ENCODE results near the gene PTPRR.

The PTPRR gene

DNA sequence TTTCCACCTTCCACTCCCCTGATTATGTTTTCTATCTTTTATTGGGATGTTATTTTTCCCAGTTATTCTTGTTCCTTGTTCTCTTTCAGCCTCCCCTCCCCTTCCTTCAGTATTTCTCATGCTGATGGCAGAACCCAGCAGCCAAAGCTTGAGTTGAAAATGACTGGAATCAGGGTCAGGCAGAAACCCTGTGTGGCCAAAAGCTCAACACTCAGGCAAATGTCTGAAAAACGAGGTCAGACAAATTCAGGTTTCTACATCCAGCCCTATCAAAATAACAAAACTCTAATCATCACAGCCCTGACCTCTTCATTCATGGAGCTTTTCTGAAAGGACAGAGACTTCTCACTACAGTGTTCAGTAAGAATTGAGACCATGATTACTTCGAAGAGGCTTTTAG, 134.6 kb downstream of the PTPRR start:
- no peak for DNase-seq

DNA sequence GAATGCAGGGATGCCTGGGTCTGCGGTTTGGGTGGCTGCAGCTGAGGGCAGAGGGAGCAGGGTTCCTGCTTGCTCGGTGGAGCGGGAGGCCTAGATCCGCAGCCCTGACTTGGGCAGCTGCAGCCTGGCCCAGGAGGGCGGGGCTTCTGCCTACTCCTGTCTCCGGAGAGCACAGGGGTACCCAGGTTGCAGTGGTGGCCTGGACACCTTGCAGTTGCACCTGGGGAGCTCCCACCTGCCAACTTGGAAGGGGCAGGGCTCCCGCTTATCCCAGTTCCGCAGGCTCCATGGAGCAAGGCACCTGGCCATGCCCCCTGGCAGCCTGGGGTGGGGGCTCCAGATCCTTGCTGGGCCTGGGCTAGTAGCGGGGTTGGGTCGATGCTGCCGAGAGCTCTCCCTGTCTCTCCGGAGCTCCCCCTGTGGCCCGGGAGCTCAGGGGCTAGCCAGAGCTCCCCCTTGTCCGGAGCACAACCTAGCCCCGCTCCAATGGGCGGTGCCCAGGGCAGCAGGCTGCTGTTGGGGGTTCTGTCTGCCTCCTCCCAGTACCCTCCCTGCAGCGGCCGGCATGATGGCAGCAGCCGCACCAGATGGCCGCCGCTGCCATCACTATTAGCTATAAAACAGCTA, 136.4 kb downstream of the PTPRR start:
- DNase-seq: no peak

DNA sequence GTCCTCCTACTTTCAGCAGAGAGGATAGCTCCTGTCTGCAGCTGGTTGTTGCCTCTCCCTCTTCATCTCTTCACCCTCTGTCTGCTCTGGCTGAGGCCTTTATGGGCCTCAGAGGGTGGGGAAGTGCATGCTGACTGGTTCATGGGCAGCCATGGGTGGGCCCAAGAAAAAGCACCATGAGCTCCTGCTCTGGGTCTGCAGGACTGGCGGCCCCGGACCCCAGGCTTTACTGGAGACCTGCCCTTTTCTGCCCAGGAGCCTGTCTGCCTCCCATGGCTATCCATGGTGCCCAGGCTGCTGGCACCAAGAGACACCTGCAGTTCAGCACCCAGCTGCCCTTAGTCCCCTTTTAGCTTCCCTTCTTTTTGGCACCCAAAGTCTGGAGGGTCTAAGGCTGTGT, 137.1 kb downstream of the PTPRR start:
- no peak for DNase-seq

DNA sequence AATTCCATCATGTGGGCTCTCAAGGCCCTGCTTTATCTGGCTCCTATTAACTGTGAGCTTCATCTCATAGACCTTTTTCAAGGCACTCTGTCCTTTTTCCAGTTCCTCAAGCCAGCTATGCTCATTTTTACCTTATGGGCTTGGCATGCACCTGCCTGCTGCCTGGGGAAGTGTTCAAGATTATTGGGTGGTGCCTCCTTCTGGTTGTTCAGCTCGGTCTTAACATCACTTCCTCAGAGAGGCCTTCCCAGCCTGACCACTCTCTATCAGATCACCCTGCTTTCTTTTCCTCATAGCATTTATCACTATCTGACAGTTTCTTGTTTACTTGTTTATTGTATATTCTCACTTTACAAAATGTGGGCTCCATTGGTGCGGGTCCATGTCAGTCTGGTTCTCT, 141.3 kb downstream of the PTPRR start:
- DNase-seq: no peak

DNA sequence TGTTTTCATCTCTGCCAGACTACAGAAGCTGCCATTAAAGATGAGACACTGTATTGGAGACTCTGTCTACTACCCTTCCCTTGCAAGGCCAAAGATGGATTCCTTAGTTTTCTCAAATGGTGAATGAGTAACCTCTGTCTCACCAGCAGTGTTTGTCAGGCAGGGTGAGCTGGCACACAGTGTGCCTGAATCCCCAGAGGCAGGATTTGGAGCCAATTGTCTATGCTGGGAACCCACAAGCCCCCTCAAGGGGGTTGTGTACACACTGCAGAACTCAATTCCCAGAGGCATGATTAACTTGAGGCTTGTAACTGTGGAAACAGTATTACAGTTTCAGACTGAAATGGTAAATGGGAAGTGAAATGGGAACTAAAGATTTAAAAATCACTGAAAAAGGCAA, 146.5 kb downstream of the PTPRR start:
- no peak for DNase-seq

DNA sequence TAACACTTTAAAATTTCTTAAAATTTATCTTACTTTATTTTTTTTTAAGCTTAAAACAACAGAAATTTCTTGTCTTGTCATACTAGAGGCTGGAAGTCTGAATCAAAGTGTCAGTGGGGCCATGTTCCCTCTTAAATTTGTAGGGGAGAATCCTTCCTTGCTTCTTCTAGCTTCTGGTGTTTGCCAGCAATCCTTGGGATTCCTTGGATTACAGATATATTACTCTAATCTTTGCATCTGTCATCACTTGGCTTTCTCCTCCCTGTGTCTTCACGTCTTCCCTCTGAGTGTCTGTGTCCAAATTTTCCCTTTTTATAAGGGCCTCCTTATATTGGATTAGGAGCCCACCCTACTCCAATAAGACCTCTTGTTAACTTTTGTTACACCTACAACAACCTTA, 147.7 kb downstream of the PTPRR start:
- no peak for DNase-seq

DNA sequence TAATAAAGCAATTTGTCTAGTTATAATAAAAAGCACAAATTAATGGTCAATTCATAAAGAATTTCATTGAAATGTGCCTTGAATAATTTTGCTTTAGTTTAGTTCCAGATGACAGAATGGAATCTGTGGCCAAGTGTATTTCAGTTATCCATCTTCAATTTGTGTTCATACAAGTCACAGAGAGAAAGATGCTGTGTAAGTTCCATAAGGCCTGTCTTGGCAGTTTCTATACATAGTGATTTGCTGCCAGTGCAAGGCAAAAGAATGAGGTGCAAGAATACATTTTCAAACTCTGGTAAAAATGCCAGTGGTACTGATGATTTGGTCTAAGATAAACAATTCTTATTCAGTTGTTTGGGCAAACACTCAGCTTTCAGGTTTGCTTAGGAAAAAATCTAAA, 149.0 kb downstream of the PTPRR start:
- DNase-seq: no peak

DNA sequence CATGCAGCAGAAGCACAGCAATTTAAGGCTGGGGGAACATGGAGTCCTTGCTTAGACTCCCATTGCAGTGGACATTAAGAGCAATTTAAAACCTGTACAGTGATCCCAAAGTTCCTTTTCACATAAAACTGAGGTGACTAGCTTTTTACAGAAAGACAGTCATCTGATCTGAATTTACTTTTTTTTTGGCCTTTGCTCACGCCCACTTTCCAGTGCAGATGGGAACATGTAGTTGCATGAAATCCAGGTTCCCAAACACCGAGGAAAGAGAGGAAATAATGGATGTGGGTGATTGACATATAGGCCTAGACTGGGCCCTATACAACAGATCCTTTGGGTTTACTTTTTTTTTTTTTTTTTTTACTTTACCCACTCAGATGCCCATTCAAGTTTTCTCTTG, 156.9 kb downstream of the PTPRR start:
- no peak for DNase-seq

DNA sequence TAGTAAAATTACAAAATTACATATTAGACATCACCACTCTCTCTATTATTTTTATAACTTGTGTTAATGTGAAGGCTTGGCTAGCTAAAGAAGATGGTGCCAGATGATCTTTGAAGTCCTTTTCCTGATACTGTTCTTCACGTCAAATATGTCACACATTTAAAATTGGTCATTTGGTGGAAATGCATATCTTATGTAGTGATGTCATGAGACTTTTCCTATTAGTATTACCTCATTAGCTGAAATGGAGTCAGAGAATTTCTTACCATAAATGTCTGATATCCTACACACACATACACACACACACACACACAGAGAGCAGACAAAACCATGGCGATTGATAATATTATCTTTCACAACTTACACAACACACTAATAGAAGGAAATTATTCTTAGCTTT, 158.5 kb downstream of the PTPRR start:
- no peak for DNase-seq

DNA sequence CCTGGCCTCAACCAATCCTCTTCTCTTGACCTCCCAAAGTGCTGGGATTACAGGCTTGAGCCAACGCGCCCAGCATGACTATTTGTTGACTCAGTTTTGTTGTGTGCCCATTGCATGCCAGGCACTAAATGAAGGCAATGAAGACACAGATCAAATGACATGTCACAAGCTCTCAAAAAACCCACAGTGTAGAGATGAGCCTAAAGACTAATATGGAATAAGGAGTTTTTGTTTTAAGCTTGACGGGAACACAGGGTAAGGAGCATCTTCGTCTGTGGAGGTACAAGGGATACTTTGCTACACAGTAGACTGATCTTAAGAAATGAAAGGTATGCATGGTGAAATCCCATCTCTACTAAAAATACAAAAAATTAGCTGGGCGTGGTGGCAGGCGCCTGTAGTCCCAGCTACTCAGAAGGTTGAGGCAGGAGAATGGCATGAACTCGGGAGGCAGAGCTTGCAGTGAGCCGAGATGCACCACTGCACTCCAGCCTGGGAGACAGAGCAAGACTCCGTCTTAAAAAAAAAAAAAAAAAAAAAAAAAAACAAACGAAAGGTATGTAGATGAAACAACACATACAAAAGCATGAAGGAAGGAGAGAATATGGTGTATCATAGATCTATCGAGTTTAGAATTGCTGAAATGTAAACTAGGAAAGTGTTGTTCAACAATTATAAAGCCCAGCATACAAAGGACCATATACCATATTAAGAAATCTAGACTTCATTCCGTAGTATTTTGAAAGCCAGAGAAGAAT, 161.2 kb downstream of the PTPRR start:
- DNase-seq: no peak

DNA sequence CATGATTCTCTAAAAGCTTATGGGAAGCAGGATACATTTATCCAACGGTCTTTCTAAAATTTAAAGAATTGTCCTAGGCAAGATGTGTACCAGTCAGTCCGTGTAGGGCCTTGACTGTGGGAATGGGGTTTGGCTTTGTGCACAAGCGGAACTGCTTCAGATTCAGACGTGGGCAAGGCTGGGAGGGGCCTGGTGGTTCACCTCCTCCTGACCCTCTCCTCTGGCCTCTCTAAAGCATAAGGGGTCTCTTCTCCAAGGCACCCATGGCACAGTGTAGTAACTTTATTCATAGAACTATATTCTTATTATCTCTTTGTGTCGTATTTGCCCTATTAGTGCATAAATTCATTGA, 162.1 kb downstream of the PTPRR start:
- DNase-seq: no peak

DNA sequence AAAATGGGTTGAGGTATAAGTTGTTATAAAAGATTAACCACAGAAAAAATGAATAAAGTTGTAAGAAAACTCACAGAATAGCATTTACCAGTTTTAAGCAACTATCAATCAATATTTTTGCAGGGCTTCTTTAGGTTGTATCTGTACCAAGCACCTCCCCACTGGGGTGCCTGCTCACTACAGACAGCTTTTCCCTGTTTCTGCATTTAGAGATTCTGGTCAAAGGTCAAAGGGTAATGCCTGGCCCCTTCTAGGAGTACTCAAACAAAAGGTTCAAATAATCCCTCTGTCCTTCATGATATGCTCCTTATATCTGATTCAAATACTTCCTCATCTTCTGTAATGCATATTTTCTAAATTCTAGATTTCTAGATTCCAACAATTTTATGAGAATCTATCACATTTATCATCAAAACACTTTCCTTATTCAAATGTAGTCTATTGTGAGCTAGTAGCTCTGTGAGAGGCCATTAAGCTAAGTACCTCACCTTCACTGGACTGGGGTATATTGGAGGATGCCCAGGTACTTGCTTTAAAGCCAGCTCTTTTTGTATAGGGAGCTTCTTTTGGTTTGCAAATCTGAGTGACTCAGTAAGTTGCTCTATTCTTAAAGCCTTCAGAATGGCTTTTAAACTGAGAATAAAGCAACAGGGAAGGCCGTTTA, 162.6 kb downstream of the PTPRR start:
- DNase-seq: no peak

DNA sequence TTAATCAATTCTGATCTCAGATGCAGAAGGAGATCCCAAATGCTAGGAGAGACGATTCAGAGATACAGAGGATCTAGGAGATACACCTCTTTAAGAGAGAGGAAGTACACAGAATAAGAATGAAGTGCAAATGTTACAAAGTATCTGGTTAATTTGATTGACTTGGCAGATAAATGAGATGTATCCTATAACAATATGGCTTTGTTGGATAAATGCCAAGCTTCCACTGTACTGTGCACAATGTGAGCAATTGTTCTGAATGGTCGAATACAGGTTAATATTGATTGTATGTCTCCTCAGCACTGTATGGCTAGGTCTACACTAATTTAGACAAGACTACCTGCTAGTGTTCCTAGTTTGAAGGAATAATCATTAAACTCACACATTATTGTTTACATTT, 163.7 kb downstream of the PTPRR start:
- DNase-seq: no peak

DNA sequence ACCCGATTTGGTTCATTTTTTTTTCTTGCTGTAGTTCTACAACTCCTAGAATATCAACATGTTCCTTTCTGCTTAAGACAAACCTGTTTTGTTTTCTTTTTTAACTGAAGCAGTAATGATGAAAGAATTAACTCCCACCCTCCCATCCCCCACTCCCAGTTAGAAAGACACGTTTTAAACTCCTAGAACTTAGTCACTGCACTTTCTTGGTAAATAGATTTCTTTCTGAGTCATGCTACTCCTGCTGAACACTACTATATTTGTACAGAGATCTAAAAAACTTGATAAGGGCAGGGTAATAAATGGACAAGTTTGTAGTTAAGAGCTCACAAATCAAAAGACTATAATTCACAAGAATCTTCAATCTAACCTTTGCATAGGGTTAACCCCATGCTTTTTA, 164.4 kb downstream of the PTPRR start:
- DNase-seq: no peak

DNA sequence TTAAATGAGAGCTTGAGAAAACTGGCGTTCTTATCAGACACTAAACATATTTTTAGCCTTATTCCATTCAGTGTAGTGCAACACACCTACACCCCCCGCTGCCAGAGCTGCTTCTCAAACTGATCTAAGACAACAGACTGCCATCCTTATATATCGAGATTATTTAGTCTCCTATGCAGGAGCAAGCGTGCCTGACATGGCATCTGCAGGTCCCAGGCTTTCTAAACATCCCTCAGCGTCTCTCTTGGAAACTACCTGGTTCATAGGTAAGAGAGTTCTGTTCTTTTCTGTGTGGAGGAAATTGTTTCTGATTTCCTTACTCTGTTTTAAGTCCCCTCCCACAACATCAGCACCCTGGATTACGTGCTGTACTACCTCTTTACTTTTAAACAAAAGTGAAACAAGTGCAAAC, 166.2 kb downstream of the PTPRR start:
- no peak for DNase-seq

DNA sequence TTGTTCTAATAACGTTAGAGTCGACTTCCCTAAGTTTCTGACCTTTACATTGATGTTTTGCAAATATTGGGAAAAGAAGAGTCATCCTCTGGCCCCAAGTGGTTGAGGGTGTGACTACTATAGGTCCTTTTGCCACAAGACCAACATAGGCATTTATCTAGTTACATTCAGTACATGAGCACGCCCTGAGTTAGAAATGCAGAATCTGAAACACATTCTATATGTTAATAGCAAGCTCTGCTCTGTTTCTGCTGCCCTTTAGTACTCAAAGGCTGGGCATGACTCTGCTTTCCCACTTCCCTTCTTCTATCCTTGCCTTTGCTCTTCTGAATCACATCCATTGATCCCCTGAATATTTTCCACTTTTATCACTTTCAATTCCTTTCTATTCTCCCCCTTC, 168.2 kb downstream of the PTPRR start:
- no peak for DNase-seq

DNA sequence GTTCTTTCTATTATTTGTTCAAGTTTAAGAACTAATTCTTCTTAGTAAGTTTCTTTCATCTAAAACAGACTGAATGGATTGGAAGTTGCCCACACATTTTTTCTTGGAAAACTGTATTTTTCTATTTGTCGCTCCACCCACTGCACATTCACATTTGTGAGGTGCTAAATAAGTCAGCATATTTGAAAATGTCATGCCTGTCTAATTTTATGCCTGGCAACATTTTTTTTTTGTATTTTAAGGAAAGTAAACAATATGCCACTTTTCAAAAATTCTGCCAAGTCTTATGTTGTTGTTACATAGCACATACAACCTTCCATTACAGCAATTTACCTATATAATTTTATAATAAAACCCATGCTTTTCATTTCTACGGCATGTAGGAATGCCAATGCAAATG, 170.6 kb downstream of the PTPRR start:
- no peak for DNase-seq

DNA sequence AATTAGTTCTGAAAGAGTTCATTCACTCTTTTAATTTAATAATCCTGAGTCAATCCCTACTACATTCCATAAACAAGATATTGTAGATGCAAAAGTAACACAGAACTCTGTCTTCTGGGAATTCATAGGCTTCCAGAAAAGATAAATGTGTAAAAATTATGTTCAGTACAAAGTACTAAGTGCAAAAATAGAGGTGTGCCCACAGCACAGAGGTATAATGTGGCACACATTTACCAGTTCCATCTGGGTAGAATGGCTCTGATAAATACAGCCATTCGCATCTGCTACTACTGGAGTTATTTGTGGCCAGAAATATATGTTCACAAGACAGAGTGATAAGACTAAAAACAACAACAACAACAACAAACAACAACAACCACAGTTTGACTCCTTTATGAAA, 171.7 kb downstream of the PTPRR start:
- no peak for DNase-seq

DNA sequence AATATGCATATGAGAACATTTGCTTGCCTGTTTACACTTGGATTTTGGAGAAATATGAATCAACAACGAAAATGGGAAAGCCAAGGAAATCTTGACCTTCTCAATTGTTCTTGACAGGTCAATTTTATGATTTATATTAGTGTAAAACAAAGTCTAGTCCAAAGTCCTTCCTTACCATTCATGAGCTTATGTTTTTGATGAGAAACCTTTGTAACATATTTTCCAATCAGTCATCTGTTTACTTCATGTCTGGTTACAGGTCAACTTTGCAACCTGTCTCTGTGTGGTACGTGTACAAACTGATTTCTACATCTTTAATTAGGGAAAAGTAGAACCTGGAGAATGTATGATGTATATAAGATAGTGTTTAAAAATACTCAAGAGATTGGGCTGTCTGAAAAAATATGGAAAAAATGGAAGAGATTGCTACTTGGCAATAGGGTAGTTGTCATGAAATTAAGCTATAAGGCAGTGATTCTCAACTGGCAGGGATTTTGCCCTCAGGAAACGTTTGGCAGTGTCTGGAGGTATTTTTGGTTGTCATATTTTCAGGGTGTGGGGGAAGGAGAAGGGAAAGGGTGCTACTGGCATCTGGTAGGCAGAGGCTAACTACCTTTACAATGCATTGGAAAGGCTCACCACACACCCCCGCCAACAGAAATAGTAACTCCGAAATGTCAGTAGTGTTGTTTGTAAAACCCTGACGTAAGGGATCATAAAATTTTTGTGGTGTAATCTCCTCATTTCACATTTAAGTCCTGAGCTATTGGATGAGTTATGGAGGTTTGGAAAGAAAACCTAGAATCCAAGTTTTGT, 172.9 kb downstream of the PTPRR start:
- no peak for DNase-seq

DNA sequence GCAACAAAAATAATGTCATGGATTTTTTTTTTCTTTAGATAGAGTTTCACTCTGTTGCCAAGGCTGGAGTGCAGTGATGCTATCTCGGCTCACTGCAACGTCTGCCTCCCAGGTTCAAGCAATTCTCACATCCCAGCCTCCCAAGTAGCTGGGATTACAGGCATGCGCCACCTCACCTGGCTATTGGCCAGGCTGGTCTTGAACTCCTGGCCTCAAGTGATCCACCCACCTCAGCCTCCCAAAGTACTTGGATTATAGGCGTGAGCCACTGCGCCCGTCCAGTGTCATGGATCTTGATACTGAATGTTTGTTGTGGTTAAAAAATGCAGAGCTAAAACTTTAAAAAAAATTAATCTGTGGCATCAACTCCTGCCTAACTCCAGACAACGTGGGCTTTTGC, 175.5 kb downstream of the PTPRR start:
- no peak for DNase-seq

DNA sequence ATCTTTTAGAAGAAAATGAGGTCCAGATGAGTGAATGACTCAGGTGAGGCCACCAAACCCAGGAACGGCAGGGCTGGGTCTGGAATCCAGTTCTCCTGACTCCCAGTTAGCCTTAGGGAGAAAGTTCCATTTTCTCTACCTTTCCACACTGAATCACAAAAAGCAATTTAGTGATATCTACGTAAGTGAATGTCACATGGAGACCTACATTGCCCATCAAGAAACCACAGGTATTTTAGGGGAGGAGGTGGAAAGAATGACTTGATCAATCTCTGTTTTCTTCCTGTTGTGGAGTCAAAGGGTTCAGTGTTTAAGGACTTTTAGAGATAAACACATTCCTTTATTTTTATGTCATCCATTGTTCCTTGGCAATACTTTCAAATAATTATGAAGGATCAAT, 176.4 kb downstream of the PTPRR start:
- no peak for DNase-seq

DNA sequence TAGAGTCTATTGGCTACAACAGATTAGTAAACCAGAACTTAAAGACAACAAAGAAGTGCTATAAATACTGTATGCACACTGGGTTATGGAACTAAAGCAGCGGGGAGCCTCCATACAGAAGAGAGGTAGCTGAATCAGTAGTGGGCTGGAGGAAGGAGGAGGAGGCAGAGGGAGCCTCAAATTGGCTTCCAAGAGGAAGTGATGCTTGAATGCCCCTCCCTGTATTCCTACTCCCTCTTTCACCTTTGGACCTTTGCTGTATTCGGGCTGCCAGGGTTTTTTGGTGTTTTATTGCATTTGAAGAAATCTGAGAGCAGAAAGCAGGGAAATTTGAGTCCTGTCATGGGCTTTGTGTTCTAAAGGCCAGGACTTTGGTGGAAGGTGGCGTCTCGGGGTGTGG, 179.3 kb downstream of the PTPRR start:
- DNase-seq: no peak

DNA sequence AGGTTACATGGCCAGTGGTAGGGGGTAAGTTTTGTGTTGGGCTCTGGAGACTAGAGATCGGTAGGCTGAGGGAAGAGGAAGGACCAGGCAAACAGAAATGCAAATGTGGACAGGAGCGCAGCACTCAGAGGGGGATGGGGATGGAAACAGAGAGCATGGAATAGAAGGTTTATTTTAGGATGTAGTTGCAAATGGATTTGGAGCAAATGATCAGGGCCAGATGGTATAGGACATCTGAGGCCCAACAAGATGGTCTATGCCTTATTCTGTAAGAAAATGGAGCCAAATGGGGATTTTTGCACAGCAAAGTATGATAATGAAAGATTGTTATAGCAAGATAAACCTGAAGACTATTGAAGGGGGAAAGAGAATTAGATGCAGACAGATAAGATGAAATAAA, 180.8 kb downstream of the PTPRR start:
- no peak for DNase-seq
